Measurements from ENCODE around the gene PEAK1.

The PEAK1 gene

DNA sequence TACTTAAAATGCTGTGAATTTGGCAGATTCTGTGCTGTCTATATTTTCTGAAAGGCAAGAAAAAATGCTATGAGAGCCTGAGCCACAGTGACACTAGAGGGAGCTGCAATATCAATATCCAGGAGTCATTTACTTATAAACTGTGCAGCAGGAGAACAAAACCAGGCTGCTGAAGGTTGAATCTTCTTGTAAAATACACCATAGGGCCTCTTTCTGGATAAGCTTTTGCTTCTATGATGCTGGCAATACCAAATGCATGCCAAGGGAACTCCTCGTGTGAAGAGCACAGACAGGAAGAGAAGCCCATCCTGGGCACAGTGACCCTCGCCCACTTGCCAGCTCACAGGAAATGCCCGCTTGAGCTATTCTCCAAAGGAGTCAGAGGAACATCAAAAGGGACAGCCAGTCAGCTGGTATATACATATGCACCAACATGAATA lies 301.0 kb downstream of the PEAK1 start:
- peak; percentile 35 for DNase-seq

DNA sequence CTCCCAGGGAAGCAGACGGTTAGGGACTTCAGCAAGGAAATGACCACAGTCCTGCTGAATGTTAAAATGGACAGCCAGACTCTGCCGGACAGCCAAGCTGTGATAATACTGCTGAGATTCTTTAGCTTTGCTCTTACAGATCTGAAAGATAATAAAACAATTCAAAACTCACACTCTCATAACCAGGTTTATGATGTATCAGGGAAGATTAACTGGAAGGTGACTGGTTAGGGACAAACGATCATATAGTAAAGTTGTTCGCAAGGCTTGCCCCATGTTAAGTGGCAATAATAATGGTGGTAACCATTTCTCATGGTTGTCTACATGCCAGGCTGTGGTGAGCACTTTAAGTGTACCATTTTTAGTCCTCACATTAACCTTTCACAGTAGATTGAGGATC lies 304.7 kb downstream of the PEAK1 start:
- DNase-seq: no peak

DNA sequence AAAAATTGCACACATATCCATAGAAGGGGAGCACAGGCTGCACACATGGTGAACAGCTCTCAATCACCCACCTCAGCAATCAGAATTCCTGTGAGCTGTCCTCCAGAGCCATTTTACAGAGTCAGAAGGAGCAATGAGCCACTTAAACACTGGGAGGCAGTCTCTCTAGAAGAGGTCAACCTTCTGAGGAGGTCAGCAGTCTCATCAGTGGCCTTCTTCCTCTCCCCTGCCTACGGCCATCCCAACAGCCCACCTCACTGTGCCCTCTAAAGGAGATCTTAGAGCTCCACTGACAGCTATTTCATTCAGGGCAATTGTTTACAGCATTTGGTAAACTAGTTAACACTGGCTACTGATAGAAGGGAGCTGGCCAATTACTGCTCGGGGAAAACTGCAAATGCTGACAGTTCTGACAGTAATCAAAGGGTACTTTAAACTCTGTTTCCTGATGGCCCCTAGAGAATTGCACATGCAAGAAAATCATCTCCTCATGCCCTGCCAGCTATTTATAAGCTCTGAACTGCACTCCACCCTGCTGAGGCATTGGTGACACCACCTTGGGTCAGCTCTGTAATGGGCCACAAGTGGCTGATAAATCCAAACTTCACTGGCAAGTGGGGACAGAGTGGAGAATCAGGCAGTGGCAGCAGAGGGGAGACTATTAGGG lies 306.9 kb downstream of the PEAK1 start:
- no peak for DNase-seq

DNA sequence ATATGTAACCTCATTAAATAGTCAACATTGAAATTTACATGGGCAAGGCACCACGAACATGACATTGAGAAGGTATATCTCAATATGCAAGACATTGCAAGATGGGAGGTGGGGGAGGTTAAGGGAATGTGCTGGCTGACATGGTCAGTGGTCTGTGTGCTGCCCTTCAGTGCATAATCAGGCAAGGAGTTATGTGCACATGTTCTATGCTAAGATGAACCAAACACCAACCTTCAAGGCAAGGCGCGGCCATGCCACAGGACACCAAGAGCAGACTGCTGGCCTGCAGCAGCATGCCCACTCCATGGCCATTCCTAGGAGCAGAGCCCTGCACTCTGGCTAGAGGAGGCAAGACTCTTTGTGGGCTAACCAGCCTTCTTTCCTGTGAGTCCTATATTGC lies 308.1 kb downstream of the PEAK1 start:
- DNase-seq: no peak

DNA sequence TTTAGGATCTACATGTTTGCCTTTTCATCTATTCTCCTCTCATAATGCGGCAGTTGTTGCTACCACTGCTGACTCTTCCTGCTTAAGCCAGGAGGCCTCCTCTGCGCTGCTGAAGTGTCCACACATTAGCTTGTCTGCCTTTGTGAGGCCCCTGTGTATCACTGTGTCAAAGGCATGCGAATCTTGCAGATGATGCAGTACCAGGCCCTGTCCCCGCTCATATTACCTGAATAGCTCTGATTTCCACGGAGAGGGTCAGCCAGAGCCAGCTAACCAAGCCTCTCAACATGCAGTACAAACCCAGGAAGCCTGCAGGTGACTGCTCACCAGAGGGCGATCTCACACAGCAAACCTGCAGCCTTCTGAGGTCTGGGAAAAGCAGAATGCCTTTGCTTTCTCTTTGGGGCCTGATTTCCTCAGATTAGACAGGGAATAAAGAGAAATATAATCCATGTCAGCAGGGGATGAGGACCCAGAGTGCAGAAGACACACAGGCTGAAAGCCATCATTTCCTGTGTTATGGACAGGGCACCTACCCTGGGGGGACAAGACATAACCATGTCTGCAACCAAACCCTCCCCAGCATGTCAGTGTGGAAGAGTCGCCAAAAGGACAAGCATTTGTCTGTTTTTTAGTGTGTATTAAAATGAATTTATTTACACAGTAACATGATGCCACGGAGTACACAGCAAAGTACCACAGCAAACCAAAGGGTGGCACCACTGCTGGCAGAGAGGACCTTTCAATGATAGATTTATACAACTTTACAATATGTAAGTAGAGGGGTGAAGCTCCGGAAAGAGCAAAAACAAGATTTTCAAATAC lies 312.2 kb downstream of the PEAK1 start:
- DNase-seq: peak; percentile 37

DNA sequence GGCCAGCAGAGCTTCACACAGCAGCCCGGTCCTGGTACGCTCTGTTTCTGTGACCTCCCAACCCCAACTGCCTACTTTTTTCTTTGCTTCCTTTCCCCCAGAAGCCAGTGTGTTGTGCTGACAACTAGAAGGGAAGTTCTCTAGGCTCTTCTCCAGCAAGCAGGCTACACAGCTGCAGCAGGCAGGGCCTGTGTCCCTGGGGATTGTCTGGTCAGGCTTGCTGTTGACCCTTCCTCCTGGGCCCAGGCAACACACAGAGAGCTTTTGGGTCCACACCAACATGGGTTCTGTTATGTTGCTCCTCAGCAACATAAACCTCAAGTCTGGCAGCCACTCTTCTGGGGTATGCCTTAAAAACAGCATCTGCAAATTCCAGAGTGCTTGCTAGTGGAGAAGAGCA lies 312.8 kb downstream of the PEAK1 start:
- no peak for DNase-seq

GRCh38 chr15:77104155-77104554 lies 315.7 kb downstream of the PEAK1 start:
- DNase-seq: no peak

GRCh38 chr15:77099741-77100463 lies 320.0 kb downstream of the PEAK1 start:
- no peak for DNase-seq

- DNase-seq: no peak
These were observed 321.3 kb downstream of the PEAK1 start for GRCh38 chr15:77098572-77098971.

- no peak for DNase-seq
These were observed 322.0 kb downstream of the PEAK1 start for GRCh38 chr15:77097921-77098320.

- DNase-seq: no peak
These were observed 322.6 kb downstream of the PEAK1 start for GRCh38 chr15:77097248-77097721.

DNA sequence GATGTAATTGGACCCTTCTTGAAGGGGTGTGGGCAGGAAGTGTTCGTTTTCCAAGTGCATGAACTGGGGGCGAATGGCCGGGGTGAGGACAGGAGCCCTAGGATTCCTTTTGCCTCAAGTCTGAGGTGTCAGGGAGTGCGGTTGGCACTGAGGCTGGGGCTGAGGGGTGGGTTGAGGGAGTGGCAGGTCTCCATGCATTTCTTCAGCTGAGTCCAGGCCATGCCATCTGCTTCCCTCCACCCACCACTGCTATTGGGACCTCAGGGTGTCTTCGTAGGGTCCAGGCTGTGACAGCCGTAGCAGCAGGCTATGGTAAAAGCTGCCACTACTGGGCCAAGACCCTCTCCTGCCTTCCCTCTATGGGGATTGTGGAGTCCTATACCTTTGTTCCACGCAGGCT lies 323.4 kb downstream of the PEAK1 start:
- DNase-seq: no peak

DNA sequence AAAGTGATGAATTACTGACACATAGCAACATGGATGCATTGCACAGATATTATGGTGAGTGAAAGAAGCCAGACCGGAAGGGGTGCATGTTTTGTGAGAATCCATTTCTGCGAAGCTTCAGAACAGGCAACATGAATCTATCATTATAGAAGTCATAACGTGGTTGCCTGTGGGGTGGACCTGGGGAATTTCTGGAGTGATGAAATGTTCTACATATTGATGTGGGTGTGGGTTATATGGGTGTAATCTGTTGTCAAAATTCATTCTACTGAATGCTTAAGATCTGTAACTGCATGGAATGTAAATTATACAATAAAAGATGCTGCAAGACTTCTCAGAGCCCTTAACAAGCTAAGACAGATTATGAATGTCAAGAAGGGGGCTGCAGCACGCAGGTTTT lies 323.8 kb downstream of the PEAK1 start:
- no peak for DNase-seq

GRCh38 chr15:77094397-77095030 lies 325.4 kb downstream of the PEAK1 start:
- no peak for DNase-seq

DNA sequence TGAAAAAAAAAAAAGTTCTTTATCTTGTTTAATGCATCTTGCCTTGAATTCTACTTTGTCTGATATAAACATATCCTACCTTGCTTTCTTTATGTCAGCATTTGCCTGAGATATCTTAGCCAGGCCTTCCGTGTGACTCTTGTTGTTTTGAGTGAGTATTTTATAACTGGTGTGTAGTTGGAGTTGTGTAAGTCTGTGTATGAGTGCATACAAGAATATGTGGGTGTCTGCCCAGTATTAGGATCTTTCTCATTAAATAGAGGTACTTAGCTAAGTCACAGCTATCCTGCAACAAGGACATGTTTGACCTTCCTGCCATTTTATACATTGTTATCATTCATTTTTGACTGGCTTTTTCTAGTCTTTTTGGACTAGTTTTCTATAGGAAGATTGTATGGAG lies 326.5 kb downstream of the PEAK1 start:
- DNase-seq: no peak

- DNase-seq: no peak
These were observed 328.8 kb downstream of the PEAK1 start for GRCh38 chr15:77091097-77091496.

GRCh38 chr15:77087213-77087612 lies 332.7 kb downstream of the PEAK1 start:
- no peak for DNase-seq

- no peak for DNase-seq
These were observed 334.6 kb downstream of the PEAK1 start for GRCh38 chr15:77085297-77085696.

DNA sequence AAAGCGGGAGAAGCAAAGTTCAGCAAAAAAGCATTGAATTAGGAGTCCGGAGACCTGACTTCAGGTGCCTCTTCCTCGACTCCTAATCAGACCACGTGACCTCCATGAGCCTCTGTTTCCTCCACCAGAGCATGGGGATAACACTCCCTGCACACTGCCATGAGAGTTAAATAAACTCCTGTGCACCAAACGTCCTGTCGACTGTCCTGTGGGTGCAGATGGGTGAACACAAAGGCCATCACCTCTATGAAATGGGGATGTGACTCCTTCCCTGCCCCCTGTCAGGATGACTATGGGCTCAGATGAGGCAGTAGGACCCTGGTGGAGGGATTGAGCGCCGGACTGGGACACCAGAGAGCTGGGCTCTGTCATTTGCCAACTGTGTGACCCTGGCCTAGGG lies 335.5 kb downstream of the PEAK1 start:
- DNase-seq: no peak

GRCh38 chr15:77083381-77084160 lies 336.3 kb downstream of the PEAK1 start:
- DNase-seq: peak; percentile 90

DNA sequence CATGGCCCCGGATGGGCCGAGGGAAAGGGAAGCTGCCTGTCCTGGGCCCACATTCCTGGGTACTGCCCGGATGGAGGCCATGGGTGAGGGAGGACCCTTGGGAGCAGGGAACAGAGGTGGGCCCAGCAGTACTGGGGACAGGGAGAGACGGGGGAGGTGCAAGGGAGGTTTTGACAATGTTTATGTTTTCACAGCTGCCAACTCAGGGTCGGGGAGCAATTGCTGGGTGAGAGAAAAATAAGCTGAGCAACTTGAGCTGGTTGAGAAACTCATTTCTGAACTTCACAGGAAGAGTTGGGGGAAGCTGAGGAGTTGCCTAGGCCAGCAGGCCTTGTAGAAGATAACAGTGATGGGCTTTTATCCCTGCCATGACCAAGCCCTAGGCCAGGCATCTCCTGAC lies 337.9 kb downstream of the PEAK1 start:
- DNase-seq: no peak

DNA sequence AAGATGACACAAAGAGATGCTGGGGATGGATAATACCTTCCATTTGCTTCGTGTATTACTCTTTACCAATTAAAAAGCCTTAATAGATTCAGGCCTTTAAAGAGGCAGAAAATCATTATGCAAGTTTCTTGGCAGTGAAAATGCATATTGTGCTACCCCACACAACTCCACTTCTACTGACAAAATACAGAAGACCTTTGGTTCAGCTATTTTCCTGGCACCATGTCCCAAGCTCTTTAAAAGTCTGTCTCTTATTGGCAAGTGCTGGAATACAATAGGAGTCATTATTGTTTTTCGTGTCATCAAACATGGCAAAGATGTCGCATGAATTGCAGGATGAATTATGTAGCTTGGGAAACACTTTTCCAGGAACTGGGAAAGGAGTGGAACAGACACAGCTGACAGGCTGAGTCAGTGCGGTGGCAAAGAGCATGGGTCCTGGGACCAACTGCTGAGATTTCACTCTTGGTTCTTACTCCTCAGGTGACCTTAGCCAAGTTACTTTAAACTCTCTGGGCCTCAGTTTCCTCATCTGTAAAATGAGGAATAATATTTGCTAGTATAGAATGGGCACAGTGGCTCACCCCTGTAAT lies 343.5 kb downstream of the PEAK1 start:
- DNase-seq: no peak

All from CD4-positive, alpha-beta T cell treated with Interleukin-15 for 1 hour (primary cell).